HCT116 (cell line): Measurements from ENCODE around the gene RETREG1.
"Not testable (repeated sequence)": the region's sequence is repeated elsewhere in the genome, so short reads cannot be mapped to it uniquely, and the experiment has no call there.

Experiments
- CTCF ChIP-seq, 3 experiments: fragments of 200-600 bp in 1 of 3; sonication (generic) in 1 of 3; IDR thresholded peaks in 2 of 3; conservative IDR thresholded peaks in 1 of 3; 2 replicates each; pipeline ENCODE4 v1.5.1; 2012 to 2017; ENCODE audit warnings: low read depth in 2 of 3, low read length in 2 of 3, antibody characterized with exemption in 1 of 3, borderline replicate concordance in 1 of 3, control low read depth in 1 of 3, mild to moderate bottlenecking in 1 of 3, mixed read lengths in 1 of 3, mixed run types in 1 of 3, moderate library complexity in 1 of 3; ENCODE audit not compliant: insufficient read depth in 1 of 3
- EGR1 ChIP-seq: IDR thresholded peaks from 2 replicates; pipeline ENCODE4 v1.6.1; 2012; ENCODE audit warnings: low read depth
- EZH2 ChIP-seq: fragments of 200-600 bp; sonication (generic); IDR thresholded peaks from 2 replicates; pipeline ENCODE4 v1.6.1; 2017; ENCODE audit warnings: antibody characterized with exemption, mixed run types
- FOSL1 ChIP-seq: IDR thresholded peaks from 2 replicates; pipeline ENCODE4 v1.6.1; 2012; ENCODE audit warnings: low read depth
- JUND ChIP-seq: IDR thresholded peaks from 2 replicates; pipeline ENCODE4 v1.6.1; 2012
- POLR2A ChIP-seq: IDR thresholded peaks from 2 replicates; pipeline ENCODE4 v1.7.0; 2011; ENCODE audit warnings: borderline replicate concordance; ENCODE audit not compliant: insufficient read depth, insufficient read length; ENCODE audit errors: extremely low read depth
- POLR2AphosphoS5 ChIP-seq: IDR thresholded peaks from 2 replicates; pipeline ENCODE4 v1.6.1; 2011; ENCODE audit warnings: mild to moderate bottlenecking, low read depth, low read length, moderate library complexity
- RAD21 ChIP-seq: IDR thresholded peaks from 2 replicates; pipeline ENCODE4 v1.6.1; 2012; ENCODE audit warnings: low read depth, mild to moderate bottlenecking
- SP1 ChIP-seq: IDR thresholded peaks from 2 replicates; pipeline ENCODE4 v1.6.1; 2012; ENCODE audit warnings: low read depth
- TCF7L2 ChIP-seq: IDR thresholded peaks from 2 replicates; pipeline ENCODE4 v1.7.0; 2011; ENCODE audit warnings: borderline replicate concordance, inconsistent platforms; ENCODE audit not compliant: insufficient read depth, insufficient read length; ENCODE audit errors: extremely low read depth
- YY1 ChIP-seq: IDR thresholded peaks from 2 replicates; pipeline ENCODE4 v1.6.1; 2011; ENCODE audit warnings: low read length, low read depth, moderate library complexity, mild to moderate bottlenecking; ENCODE audit not compliant: insufficient replicate concordance; ENCODE audit errors: extremely low read depth
- TF ChIP-seq, protein P1 (sequence below): IDR thresholded peaks from 2 replicates; pipeline ENCODE4 v1.6.1; 2012
- TF ChIP-seq, protein P2 (sequence below): IDR thresholded peaks from 2 replicates; pipeline ENCODE4 v1.6.1; 2012; ENCODE audit warnings: low read depth
- TF ChIP-seq, protein P3 (sequence below): IDR thresholded peaks from 2 replicates; pipeline ENCODE4 v1.6.1; 2012

DNA sequence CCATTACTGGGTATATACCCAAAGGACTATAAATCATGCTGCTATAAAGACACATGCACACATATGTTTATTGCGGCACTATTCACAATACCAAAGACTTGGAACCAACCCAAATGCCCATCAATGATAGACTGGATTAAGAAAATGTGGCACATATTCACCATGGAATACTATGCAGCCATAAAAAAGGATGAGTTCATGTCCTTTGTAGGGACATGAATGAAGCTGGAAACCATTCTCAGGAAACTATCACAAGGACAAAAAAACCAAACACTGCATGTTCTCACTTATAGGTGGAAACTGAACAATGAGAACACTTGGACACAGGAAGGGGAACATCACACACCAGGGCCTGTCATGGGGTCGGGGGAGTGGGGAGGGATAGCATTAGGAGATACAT, 5.9 kb downstream of the RETREG1 start:
- TF ChIP-seq CTCF (IDR thresholded peaks at IDR 0.05 in 2 of 3, conservative IDR thresholded peaks at IDR 0.05 in 1 of 3; ENCODE audit: borderline replicate concordance in 1 of 3, insufficient read depth in 1 of 3, low read depth in 2 of 3, low read length in 2 of 3); POLR2AphosphoS5; FOSL1; EZH2; JUND; POLR2A; TCF7L2; EGR1; RAD21; SP1; YY1: not testable (repeated sequence)
- TF ChIP-seq, protein P1, sequence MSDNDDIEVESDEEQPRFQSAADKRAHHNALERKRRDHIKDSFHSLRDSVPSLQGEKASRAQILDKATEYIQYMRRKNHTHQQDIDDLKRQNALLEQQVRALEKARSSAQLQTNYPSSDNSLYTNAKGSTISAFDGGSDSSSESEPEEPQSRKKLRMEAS = not testable (repeated sequence)
- TF ChIP-seq, protein P2, sequence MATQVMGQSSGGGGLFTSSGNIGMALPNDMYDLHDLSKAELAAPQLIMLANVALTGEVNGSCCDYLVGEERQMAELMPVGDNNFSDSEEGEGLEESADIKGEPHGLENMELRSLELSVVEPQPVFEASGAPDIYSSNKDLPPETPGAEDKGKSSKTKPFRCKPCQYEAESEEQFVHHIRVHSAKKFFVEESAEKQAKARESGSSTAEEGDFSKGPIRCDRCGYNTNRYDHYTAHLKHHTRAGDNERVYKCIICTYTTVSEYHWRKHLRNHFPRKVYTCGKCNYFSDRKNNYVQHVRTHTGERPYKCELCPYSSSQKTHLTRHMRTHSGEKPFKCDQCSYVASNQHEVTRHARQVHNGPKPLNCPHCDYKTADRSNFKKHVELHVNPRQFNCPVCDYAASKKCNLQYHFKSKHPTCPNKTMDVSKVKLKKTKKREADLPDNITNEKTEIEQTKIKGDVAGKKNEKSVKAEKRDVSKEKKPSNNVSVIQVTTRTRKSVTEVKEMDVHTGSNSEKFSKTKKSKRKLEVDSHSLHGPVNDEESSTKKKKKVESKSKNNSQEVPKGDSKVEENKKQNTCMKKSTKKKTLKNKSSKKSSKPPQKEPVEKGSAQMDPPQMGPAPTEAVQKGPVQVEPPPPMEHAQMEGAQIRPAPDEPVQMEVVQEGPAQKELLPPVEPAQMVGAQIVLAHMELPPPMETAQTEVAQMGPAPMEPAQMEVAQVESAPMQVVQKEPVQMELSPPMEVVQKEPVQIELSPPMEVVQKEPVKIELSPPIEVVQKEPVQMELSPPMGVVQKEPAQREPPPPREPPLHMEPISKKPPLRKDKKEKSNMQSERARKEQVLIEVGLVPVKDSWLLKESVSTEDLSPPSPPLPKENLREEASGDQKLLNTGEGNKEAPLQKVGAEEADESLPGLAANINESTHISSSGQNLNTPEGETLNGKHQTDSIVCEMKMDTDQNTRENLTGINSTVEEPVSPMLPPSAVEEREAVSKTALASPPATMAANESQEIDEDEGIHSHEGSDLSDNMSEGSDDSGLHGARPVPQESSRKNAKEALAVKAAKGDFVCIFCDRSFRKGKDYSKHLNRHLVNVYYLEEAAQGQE = not testable (repeated sequence)
- TF ChIP-seq, protein P3, sequence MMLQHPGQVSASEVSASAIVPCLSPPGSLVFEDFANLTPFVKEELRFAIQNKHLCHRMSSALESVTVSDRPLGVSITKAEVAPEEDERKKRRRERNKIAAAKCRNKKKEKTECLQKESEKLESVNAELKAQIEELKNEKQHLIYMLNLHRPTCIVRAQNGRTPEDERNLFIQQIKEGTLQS = not testable (repeated sequence)
